Large intestine (tissue), 12 donors: ENCODE measurements around the gene PTPN22. TPM values are rescaled to one million over a fixed set of nuclear protein-coding genes. Genes with fewer than 3 reads are reported as not detected.

ENCODE experiments used
- DNase-seq, 2 donors: peaks; one replicate each; pipeline versions ENCODE4 v3.0.0 to v3.0.0-alpha.2; 2013
- H3K27ac ChIP-seq: one replicate; pipeline ENCODE4 v1.5.1; 2013; ENCODE audit warnings: low read length
- H3K27me3 ChIP-seq: 2 replicates; pipeline ENCODE4 v1.6.1; 2013; ENCODE audit warnings: low read length; ENCODE audit not compliant: control insufficient read depth, insufficient read depth
- H3K36me3 ChIP-seq: 2 replicates; pipeline ENCODE4 v1.6.1; 2013; ENCODE audit warnings: low read length; ENCODE audit not compliant: control insufficient read depth, insufficient read depth
- H3K4me1 ChIP-seq: one replicate; pipeline ENCODE4 v1.6.1; 2013; ENCODE audit warnings: low read length; ENCODE audit not compliant: control insufficient read depth, insufficient read depth
- H3K4me3 ChIP-seq: one replicate; pipeline ENCODE4 v1.5.1; 2013; ENCODE audit warnings: low read length
- H3K9me3 ChIP-seq: one replicate; pipeline ENCODE4 v1.6.1; 2013; ENCODE audit warnings: mild to moderate bottlenecking, low read depth, low read length, moderate library complexity; ENCODE audit not compliant: control insufficient read depth
- WGBS: methylation state at CpG from one replicate; pipeline ENCODE4 v1.1.5; 2013; ENCODE audit warnings: low lambda C conversion rate; ENCODE audit not compliant: insufficient coverage; 5-methylcytosine and 5-hydroxymethylcytosine counted together
- long read RNA-seq, 11 donors: transcript quantifications; one replicate each; lab custom pipeline, GENCODE V29; 2026
- polyA plus RNA-seq: library from polyadenylated mRNA; unstranded; fragments of 120-200 nt; gene quantifications from one replicate; pipeline ENCODE4 v1.2.1, GENCODE V29; 2013

Gene PTPN22
- polyA plus RNA-seq: 3.6 TPM
- long read RNA-seq, donor 1: 0 reads
- long read RNA-seq, donor 2: 0 reads
- long read RNA-seq, donor 3: 0 reads
- long read RNA-seq, donor 4: 0 reads
- long read RNA-seq, donor 5: 0 reads
- long read RNA-seq, donor 6: 0 reads
- long read RNA-seq, donor 7: 0 reads
- long read RNA-seq, donor 8, partial matches to known transcripts: 0 of 1 reads
- long read RNA-seq, donor 8, other reads (novel, unspliced or antisense): 0 of 1 reads
- long read RNA-seq, donor 9: 0 reads
- long read RNA-seq, donor 10: 0 reads
- long read RNA-seq, donor 11: 0 reads

GRCh38 chr1:113871597-113872113 lies at the start of gene PTPN22:
TSS of gene PTPN22 (minus strand) at chr1:113871712.
- no peak within 1 kb of the TSS for H3K4me3 ChIP-seq
- no peaks in the 10 kb centered on the region for H3K9me3 ChIP-seq
- H3K4me1 ChIP-seq: peaks cover 11% of the 10 kb centered on the region
- no CpG with 5 or more reads among the region's 4 CpGs for WGBS
- H3K27me3 ChIP-seq: no peaks in the 10 kb centered on the region
- H3K36me3 ChIP-seq: no peaks in the 10 kb centered on the region
- DNase-seq: peak in 1 of 2 donors; percentile 28
- H3K27ac ChIP-seq: no peak within 1 kb of the TSS

- Histone ChIP-seq H3K9me3 (no peaks in the 10 kb centered on the region), H3K4me1 (no peaks in the 10 kb centered on the region), H3K36me3 (no peaks in the 10 kb centered on the region), H3K4me3 (no peak overlapping the region), H3K27ac (no peak overlapping the region), H3K27me3 (no peaks in the 10 kb centered on the region)
- no peak for DNase-seq
These were observed 46.7 kb upstream of the PTPN22 start for GRCh38 chr1:113918243-113918642.

- Histone ChIP-seq H3K27ac (no peak overlapping the region), H3K9me3 (no peaks in the 10 kb centered on the region), H3K27me3 (no peaks in the 10 kb centered on the region), H3K4me1 (no peaks in the 10 kb centered on the region), H3K4me3 (no peak overlapping the region), H3K36me3 (no peaks in the 10 kb centered on the region)
- no CpG with 5 or more reads among the region's 2 CpGs for WGBS
- DNase-seq: no peak
These were observed 46.0 kb upstream of the PTPN22 start for GRCh38 chr1:113917400-113918082.

GRCh38 chr1:113916974-113917373 lies 45.5 kb upstream of the PTPN22 start:
- no CpG with 5 or more reads among the region's 5 CpGs for WGBS
- DNase-seq: no peak
- Histone ChIP-seq H3K36me3 (peaks cover under 1% of the 10 kb centered on the region), H3K4me1 (no peaks in the 10 kb centered on the region), H3K27ac (no peak overlapping the region), H3K4me3 (no peak overlapping the region), H3K27me3 (no peaks in the 10 kb centered on the region), H3K9me3 (no peaks in the 10 kb centered on the region)

- DNase-seq: no peak
- no peaks in the 10 kb centered on the region for H3K4me1 ChIP-seq
- no CpG with 5 or more reads among the region's 5 CpGs for WGBS
These were observed 42.6 kb upstream of the PTPN22 start for GRCh38 chr1:113913887-113914664.

GRCh38 chr1:113913312-113913668 lies 41.8 kb upstream of the PTPN22 start:
- H3K36me3 ChIP-seq: peaks cover 21% of the 10 kb centered on the region
- no peak for DNase-seq
- H3K4me1 ChIP-seq: no peaks in the 10 kb centered on the region
- no peaks in the 10 kb centered on the region for H3K27me3 ChIP-seq
- peak overlapping the region; percentile 49 for H3K27ac ChIP-seq
- H3K9me3 ChIP-seq: no peaks in the 10 kb centered on the region
- WGBS: no CpG with 5 or more reads among the region's 3 CpGs
- H3K4me3 ChIP-seq: no peak overlapping the region

More at GRCh38 chr1:113913887-113914664, 42.6 kb upstream of the PTPN22 start:
- no peak overlapping the region for H3K27ac ChIP-seq
- H3K36me3 ChIP-seq: peaks cover 15% of the 10 kb centered on the region
- no peaks in the 10 kb centered on the region for H3K27me3 ChIP-seq
- H3K9me3 ChIP-seq: no peaks in the 10 kb centered on the region
- H3K4me3 ChIP-seq: no peak overlapping the region

GRCh38 chr1:113912594-113913311 lies 41.2 kb upstream of the PTPN22 start:
- Histone ChIP-seq H3K9me3 (no peaks in the 10 kb centered on the region), H3K27ac (peak overlapping the region; percentile 49), H3K27me3 (no peaks in the 10 kb centered on the region), H3K4me3 (no peak overlapping the region), H3K4me1 (no peaks in the 10 kb centered on the region), H3K36me3 (peaks cover 26% of the 10 kb centered on the region)
- 60% methylated on average over 1 of the region's 6 CpGs for WGBS
- DNase-seq: peak in 1 of 2 donors; percentile 46

GRCh38 chr1:113905435-113905861 lies 33.9 kb upstream of the PTPN22 start:
- Histone ChIP-seq H3K27ac (peak overlapping the region; percentile 71), H3K4me3 (peak overlapping the region; percentile 82), H3K9me3 (no peaks in the 10 kb centered on the region), H3K27me3 (no peaks in the 10 kb centered on the region), H3K4me1 (peaks cover 27% of the 10 kb centered on the region), H3K36me3 (peaks cover 16% of the 10 kb centered on the region)
- DNase-seq: no peak
- WGBS: no CpG with 5 or more reads among the region's 17 CpGs

GRCh38 chr1:113904674-113905434 lies 33.3 kb upstream of the PTPN22 start, which contains the start of the genes AP4B1 and DCLRE1B:
TSS of gene AP4B1 (minus strand) at chr1:113904799. CDS start at chr1:113904717, 82 bp downstream.
TSS of gene DCLRE1B (plus strand) at chr1:113905326. CDS start at chr1:113905587, 261 bp downstream.
- Histone ChIP-seq H3K27me3 (no peaks in the 10 kb centered on the region), H3K9me3 (no peaks in the 10 kb centered on the region), H3K27ac (peak within 1 kb of the TSS; percentile 89), H3K36me3 (peaks cover 17% of the 10 kb centered on the region), H3K4me1 (peaks cover 31% of the 10 kb centered on the region), H3K4me3 (peak within 1 kb of the TSS; percentile 82)
- no CpG with 5 or more reads among the region's 67 CpGs for WGBS
- DNase-seq: peak; percentile 99 to 100
